Anterior cingulate cortex (tissue), 58 donors: ENCODE data around the gene FRMD5.
"Not testable (repeated sequence)": the region's sequence is repeated elsewhere in the genome, so short reads cannot be mapped to it uniquely, and the experiment has no call there.

ENCODE experiments used
- DNase-seq, 58 donors: peaks; one replicate each; lab custom pipeline; 2025; lab: John Stamatoyannopoulos, UW

The FRMD5 gene

GRCh38 chr15:43873651-43874050 is 321.4 kb downstream of the FRMD5 start:
- DNase-seq, result no peak

GRCh38 chr15:43872416-43873020 is 322.6 kb downstream of the FRMD5 start:
- DNase-seq, result peak in 47 of 58 donors; percentile 2 to 75 (median 34)

DNA sequence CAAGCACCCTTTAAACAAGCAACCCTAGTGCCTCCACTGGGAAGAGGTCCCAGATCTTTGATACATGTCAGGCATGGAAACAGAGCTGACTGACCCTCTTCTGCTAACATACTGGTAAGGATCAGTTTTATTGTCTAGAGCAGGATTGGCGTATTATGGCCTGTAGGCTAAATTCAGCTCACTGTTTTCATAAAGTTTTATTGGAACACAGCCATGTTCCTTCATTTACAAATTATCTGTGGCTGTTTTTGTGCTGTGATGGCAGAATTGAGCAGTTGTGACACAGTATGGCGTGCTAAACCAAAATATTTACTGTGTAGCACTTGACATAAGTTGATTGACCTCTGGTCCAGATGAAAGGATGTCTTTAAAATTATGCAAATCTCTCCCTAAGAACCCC is 323.2 kb downstream of the FRMD5 start:
- DNase-seq, result no peak

- DNase-seq, result no peak
Measured at GRCh38 chr15:43868406-43868805, 326.7 kb downstream of the FRMD5 start.

- no peak for DNase-seq
Measured at GRCh38 chr15:43867096-43867495, 328.0 kb downstream of the FRMD5 start.

DNA sequence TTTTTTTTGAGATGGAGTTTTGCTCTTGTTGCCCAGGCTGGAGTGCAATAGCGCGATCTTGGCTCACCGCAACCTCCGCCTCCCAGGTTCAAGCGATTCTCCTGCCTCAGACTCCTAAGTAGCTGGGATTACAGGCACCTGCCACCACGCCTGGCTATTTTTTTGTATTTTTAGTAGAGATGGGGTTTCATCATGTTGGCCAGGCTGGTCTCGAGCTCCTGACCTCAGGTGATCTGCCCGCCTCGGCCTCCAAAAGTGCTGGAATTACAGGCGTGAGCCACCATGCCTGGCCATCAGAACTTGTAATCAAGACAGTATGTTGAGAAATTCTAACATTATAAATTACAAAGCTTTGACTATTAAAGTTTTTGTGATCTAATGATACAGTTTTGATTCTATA is 328.4 kb downstream of the FRMD5 start:
- not testable (repeated sequence) for DNase-seq

DNA sequence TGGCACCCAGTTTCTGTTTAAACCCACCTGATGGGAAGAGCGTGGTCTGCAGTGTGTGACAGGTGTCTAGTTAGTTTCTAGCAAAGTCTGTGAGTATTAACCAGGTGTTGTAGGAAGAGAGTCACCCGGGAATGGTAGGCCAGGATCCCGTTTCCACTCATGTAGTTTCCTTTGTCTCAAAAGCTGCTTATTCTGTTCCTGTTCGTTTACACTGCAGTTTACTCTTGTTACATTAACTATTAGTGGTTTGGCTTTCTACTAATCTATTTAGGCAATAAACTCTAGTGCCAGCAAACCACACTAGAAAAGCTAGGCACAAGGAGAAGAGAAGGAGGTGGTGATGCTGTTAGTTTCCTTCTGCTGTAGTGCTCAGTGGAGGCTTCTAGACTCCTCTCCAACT is 335.5 kb downstream of the FRMD5 start:
- DNase-seq, result no peak

GRCh38 chr15:43854801-43855200 is 340.3 kb downstream of the FRMD5 start:
- DNase-seq, result no peak

DNA sequence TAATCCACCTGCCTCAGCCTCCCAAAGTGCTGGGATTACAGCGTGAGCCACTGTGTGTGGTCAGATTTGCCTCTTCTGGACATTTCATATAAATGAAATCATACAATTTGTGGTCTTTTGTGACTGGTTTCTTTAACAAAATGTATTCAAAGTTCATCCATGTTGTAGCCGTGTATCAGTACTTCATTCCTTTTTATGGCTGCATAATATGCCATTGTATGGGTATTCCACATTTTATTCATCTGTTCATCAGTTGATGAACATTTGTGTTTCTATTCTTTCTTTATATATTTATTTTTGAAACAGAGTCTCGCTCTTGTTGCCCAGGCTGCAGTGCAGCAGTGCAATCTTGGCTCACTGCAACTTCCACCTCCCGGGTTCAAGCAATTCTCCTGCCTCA is 342.5 kb downstream of the FRMD5 start:
- no peak for DNase-seq

DNA sequence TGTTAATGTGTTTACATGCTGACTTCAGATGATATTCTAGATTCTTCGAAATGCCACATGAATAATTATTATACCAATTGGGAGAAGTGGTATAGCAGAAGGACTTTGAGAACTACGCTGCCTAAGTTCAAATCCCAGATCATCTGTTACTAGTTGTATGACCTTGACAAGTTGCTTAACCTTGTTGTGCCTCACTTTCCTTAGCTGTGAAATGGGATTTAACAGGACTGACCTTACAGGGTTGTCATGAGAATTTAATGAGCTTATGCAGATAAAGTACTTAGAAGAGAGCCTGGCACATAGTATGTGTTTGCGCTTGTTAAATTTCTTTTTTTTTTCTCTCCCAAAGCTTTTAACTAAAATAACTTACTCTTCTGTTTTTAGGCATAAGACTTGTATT is 343.8 kb downstream of the FRMD5 start:
- DNase-seq, result no peak

DNA sequence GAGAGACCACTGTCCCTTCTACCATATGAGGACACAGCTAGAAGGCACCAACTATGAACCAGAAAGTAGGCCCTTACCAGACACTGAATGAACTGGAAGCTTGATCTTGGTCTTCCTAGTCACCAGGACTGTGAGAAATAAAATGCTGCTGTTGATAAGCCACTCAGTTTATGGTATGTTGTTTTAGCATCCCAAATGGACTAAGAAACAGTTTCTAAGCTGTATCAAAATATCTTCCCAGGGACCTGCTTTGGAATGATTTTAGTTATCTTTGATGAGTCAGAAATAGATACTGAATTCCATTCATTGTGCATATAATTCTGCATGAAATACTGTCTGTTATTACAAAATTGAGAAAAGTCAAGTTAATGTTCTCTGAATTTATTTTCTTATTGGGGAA is 349.6 kb downstream of the FRMD5 start:
- DNase-seq, result no peak

DNA sequence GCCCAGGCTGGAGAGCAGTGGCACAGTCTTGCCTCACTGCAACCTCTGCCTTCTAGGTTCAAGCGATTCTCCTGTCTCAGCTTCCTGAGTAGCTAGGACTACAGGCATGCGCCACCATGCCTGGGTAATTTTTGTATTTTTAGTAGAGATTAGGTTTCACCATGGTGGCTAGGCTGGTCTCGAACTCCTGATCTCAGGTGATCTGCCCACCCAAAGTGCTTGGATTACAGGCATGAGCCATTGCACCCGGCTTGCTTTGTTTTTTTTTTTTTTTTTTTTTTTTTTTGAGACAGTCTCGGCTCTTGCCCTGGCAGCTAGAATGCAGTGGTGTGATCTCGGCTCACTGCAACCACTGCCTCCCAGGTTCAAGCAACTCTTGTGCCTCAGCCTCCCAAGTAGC is 362.6 kb downstream of the FRMD5 start:
- DNase-seq, result not testable (repeated sequence)

GRCh38 chr15:43831519-43832052 is 363.5 kb downstream of the FRMD5 start:
- not testable (repeated sequence) for DNase-seq

DNA sequence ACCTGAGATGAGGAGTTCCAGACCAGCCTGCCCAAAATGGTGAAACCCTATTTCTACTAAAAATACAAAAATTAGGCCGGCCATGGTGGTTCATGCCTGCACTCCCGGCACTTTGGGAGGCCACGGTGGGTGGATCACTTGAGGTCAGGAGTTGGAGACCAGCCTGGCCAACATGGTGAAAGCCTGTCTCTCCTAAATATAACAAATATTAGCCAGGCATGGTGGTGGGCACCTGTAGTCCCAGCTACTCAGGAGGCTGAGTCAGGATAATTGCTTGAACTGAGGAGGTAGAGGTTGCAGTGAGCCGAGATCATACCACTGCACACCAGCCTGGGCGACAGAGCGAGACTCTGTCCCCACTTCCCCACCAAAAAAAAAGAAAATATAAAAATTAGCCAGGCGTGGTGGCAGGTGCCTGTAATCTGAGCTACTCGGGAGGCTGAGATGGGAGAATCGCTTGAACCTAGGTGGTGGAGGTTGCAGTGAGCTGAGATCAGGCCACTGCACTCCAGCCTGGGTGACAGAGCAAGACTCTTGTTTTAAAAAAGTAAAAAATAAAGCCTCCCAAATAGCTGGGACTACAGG is 364.3 kb downstream of the FRMD5 start:
- DNase-seq, result not testable (repeated sequence)

DNA sequence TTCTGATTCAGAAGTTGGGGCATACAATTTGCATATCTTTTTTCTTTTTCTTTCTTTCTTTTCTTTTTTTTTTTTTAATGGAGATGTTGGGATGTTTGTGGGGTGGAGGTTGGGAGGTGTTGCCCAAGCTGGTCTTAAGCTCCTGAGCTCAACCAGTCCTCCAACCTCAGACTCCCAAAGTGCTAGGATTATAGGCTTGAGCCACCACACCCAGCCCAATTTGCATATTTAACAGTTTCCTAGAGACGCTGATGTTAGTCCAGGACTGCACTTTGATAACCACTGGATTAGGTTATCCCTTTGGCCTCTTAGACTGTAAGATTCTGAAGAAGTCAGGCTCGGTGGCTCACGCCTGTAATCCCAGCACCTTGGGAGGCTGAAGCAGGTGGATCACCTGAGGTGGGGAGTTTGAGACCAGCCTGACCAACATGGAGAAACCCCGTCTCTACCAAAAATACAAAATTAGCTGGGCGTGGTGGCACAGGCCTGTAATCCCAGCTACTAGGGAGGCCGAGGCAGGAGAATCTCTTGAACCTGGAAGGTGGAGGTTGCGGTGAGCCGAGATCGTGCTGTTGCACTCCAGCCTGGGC is 365.0 kb downstream of the FRMD5 start:
- not testable (repeated sequence) for DNase-seq

DNA sequence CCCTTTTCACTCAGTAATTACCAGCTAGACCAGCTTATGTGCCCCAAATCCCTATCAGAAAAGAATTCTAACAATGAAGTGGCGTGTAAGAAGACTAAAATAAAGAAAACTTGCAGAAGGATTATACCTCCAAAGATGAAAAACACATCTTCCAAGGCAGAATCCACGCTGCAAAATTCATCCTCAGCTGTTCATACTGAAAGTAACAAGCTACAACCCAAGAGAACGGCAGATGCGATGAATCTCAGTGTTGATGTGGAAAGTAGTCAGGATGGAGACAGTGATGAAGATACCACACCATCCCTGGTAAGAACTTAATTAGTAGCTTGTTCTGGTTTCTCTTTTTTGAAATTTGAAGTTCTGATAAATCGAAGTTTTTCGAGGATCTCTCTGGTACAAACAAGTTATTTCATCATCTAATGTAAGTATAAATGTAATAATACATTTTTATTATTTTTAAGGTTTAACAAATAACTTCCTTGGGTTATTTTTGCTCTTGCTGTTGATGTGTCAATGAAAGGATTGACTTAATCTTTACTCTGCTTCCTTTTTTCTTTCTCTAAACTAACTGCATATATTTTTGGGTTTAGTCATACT is 366.9 kb downstream of the FRMD5 start:
- no peak for DNase-seq

DNA sequence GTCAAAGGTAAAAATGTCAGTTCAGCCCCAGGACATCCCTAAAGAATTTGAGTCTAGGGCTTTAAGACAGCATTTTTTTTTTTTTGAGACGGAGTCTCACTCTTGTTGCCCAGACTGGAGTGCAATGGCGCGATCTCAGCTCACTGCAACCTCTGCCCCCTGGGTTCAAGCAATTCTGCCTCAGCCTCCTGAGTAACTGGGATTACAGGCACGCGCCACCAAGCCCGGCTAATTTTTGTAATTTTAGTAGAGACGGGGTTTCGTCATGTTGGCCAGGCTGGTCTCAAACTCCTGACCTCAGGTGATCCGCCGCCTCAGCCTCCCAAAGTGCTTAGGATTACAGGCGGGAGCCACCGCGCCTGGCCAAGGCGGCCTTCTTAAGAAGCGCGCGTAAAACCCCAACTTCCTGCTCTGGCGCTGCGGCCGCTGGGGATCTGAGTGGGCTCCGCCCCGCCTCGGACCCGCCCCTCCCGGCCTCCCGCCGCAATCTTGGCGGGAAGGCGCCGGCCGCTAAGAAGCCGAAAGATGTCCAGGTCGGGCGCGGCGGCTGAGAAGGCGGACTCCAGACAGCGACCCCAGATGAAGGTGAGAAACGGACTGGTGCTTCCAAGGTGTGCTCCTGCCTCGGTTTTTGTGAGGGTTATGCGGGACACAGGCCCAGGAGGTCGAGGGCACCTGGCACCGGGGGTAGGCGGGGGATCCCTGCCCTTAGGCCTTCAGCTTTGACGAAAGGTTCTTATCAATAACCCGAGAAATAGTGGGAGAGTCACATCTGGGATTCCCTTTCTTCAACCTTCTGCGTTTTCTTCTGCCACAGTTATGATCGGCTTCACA is 368.3 kb downstream of the FRMD5 start, which contains the start of gene WDR76:
Gene WDR76, plus strand, starts transcription at position 495 of the 834 bp plus-strand sequence. Its CDS starts 31 bp downstream, at position 526.
- peak in 39 of 58 donors; percentile 1 to 51 (median 15) for DNase-seq

DNA sequence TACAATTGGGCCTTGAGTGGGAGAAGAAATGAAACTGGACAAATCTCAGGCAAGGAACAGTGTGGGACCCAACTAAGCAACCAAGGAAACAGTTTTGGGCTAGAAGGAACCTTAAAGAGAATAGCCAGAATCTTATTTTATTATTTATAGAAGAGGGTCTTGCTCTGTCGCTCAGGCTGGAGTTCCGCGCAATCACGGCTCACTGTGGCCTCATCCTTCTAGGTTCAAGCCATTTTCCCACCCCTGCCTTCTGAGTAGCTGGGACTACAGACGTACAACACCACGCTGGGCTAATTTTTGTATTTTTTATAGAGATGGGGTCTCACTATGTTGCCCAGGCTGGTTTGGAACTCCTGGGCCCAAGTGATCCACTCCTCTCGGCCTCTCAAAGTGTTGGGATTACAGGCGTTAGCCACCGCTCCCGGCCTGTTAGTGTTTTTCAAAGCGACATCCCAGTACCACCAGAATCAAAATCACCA is 369.0 kb downstream of the FRMD5 start:
- DNase-seq, result no peak

DNA sequence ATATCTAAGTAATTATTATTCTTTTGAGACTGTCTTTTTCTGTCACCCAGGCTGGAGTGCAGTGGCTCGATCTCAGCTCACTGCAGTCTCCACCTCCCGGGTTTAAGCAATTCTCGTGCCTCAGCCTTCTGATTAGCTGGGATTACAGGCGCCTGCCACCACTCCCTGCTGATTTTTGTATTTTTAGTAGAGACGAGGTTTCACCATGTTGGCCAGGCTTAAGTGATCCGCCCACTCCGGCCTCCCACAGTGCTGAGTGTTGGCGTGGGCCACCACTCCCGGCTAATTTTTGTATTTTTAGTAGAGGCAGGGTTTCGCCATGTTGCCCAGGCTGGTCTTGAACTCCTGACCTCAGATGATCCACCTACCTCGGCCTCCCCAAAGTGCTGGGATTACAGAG is 369.8 kb downstream of the FRMD5 start:
- not testable (repeated sequence) for DNase-seq
